PC-9 (cell line): Measurements from ENCODE around the gene CEP170. TPM values are rescaled to one million over a fixed set of nuclear protein-coding genes. Genes with fewer than 3 reads are reported as not detected.
"Not testable (repeated sequence)": the region's sequence is repeated elsewhere in the genome, so short reads cannot be mapped to it uniquely, and the experiment has no call there.

Experiments
- BruUV-seq: library from RNA; stranded (reverse); fragments of 400-500 nt; replicated peaks from 2 replicates; lab custom pipeline; 2021; lab: Mats Ljungman, UMichigan
- CTCF ChIA-PET: fragments of 300-600 bp; sonication (Branson Sonifier 250); formaldehyde crosslinking; loops from one replicate; lab custom pipeline; 2022; ENCODE audit warnings: antibody characterized with exemption; lab: Charles Lee
- POLR2A ChIA-PET: fragments of 300-600 bp; sonication (Branson Sonifier 250); formaldehyde crosslinking; loops from one replicate; lab custom pipeline; 2022; ENCODE audit warnings: antibody characterized with exemption; ENCODE audit not compliant: unreplicated experiment; lab: Charles Lee
- DNase-seq, 2 experiments: peaks; one replicate each; pipeline versions ENCODE4 v3.0.0 to v3.0.0-alpha.2; 2015 to 2022; ENCODE audit warnings: mixed read lengths in 1 of 2
- H2AFZ ChIP-seq: fragments of 200-600 bp; sonication (generic); 2 replicates; pipeline ENCODE4 v1.8.1; 2017; ENCODE audit warnings: antibody characterized with exemption
- H3F3A ChIP-seq: fragments of 200-600 bp; sonication (generic); 2 replicates; pipeline ENCODE4 v1.8.1; 2017; ENCODE audit warnings: antibody characterized with exemption, mild to moderate bottlenecking, low read depth; ENCODE audit not compliant: insufficient read depth
- H3K27ac ChIP-seq: fragments of 200-600 bp; sonication (generic); 2 replicates; pipeline ENCODE4 v1.6.1; 2016; ENCODE audit warnings: mixed run types
- H3K27me3 ChIP-seq: fragments of 200-600 bp; sonication (generic); 2 replicates; pipeline ENCODE4 v1.6.1; 2016; ENCODE audit warnings: low read depth, mixed run types; ENCODE audit not compliant: insufficient read depth
- H3K36me3 ChIP-seq: fragments of 200-600 bp; sonication (generic); 2 replicates; pipeline ENCODE4 v1.6.1; 2016; ENCODE audit warnings: low read depth, mixed run types
- H3K4me1 ChIP-seq: fragments of 200-600 bp; sonication (generic); replicated peaks from 2 replicates; pipeline ENCODE4 v1.6.1; 2016; ENCODE audit warnings: mixed run types; ENCODE audit not compliant: insufficient read depth
- H3K4me2 ChIP-seq: fragments of 200-600 bp; sonication (generic); 2 replicates; pipeline ENCODE4 v1.6.1; 2017; ENCODE audit warnings: mixed run types
- H3K4me3 ChIP-seq: fragments of 200-600 bp; sonication (generic); 2 replicates; pipeline ENCODE4 v1.6.1; 2016; ENCODE audit warnings: mixed run types
- H3K79me2 ChIP-seq: fragments of 200-600 bp; sonication (generic); 2 replicates; pipeline ENCODE4 v1.6.1; 2017; ENCODE audit warnings: low read depth, mixed run types
- H3K9me2 ChIP-seq: fragments of 200-600 bp; sonication (generic); 2 replicates; pipeline ENCODE4 v1.8.1; 2017; ENCODE audit warnings: mild to moderate bottlenecking; ENCODE audit not compliant: insufficient read depth
- H3K9me3 ChIP-seq: fragments of 200-600 bp; sonication (generic); 2 replicates; pipeline ENCODE4 v1.8.1; 2016; ENCODE audit warnings: low read depth; ENCODE audit not compliant: insufficient read depth
- H4K20me1 ChIP-seq: fragments of 200-600 bp; sonication (generic); 2 replicates; pipeline ENCODE4 v1.8.1; 2017; ENCODE audit not compliant: insufficient read depth
- CTCF ChIP-seq: fragments of 200-600 bp; sonication (generic); conservative IDR thresholded peaks from 2 replicates; pipeline ENCODE4 v1.6.1; 2017; ENCODE audit warnings: mixed run types, antibody characterized with exemption, mild to moderate bottlenecking, moderate library complexity
- EZH2 ChIP-seq: fragments of 200-600 bp; sonication (generic); IDR thresholded peaks from 2 replicates; pipeline ENCODE4 v1.8.0; 2017; ENCODE audit warnings: antibody characterized with exemption, low read depth
- intact Hi-C: fragments of 100-400 bp; cut with micrococcal nuclease; formaldehyde crosslinking; loops from one replicate; pipeline ENCODE4 v1.10.0; 2022; ENCODE audit not compliant: unreplicated experiment
- total RNA-seq: library from RNA; stranded (reverse); gene quantifications from 2 replicates; pipeline ENCODE4 v1.2.3, GENCODE V29; 2021

CEP170 gene
- total RNA-seq, 1 experiment from 2014 or later: 40.8 TPM

GRCh38 chr1:243218059-243218458, 37.0 kb downstream of the CEP170 start:
- Histone ChIP-seq H3K9me3 (no peaks in the 10 kb centered on the region), H3K4me2 (no peak overlapping the region), H3K4me3 (no peak overlapping the region), H2AFZ (no peak overlapping the region), H4K20me1 (no peaks in the 10 kb centered on the region; the same call in 1 of the 2 replicates), H3K4me1 (no peaks in the 10 kb centered on the region), H3K27me3 (no peaks in the 10 kb centered on the region), H3K27ac (no peak overlapping the region), H3K9me2 (no peaks in the 10 kb centered on the region), H3K36me3 (peaks cover 6% of the 10 kb centered on the region; the same call in 1 of the 2 replicates), H3F3A (no peaks in the 10 kb centered on the region), H3K79me2 (no peaks in the 10 kb centered on the region)
- ChIA-PET POLR2A (no interaction called here), CTCF (no interaction called here)
- TF ChIP-seq EZH2 (no peak), CTCF (no peak)
- intact Hi-C loops: no loop called here
- DNase-seq: no peak
- no TSS peak for BruUV-seq

DNA sequence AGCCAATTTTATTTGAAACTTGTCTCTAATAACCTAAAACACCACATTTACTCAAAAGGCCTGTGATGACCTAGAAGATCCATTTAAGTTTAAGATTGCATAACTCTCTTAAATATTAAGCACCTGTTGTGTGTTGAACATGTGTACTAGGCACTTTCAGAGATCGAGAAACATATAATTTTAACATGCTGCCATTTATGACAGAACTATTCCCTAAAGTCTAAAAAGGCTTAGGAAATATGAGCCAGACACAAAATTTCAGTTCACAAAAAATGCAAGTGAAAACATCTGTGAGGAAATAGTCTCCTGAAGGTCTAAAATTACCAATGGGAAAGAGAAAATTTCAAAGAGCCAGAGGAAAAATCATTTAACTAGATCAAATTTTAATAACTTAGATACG, 37.7 kb downstream of the CEP170 start:
- no peak for TF ChIP-seq EZH2
- no peak for TF ChIP-seq CTCF
- H3K4me2 ChIP-seq: no peak overlapping the region
- BruUV-seq: no TSS peak
- ChIA-PET POLR2A (no interaction called here), CTCF (no interaction called here)
- H3F3A ChIP-seq: no peaks in the 10 kb centered on the region
- H3K27me3 ChIP-seq: no peaks in the 10 kb centered on the region
- H3K4me3 ChIP-seq: no peak overlapping the region
- no peaks in the 10 kb centered on the region for H3K79me2 ChIP-seq
- no peaks in the 10 kb centered on the region for H3K4me1 ChIP-seq
- no peaks in the 10 kb centered on the region for H3K9me3 ChIP-seq
- H4K20me1 ChIP-seq: no peaks in the 10 kb centered on the region; the same call in 1 of the 2 replicates
- peaks cover 3% of the 10 kb centered on the region; the same call in 1 of the 2 replicates for H3K36me3 ChIP-seq
- H3K9me2 ChIP-seq: no peaks in the 10 kb centered on the region
- no peak overlapping the region for H3K27ac ChIP-seq
- no peak for DNase-seq
- H2AFZ ChIP-seq: no peak overlapping the region
- intact Hi-C loops: no loop called here

DNA sequence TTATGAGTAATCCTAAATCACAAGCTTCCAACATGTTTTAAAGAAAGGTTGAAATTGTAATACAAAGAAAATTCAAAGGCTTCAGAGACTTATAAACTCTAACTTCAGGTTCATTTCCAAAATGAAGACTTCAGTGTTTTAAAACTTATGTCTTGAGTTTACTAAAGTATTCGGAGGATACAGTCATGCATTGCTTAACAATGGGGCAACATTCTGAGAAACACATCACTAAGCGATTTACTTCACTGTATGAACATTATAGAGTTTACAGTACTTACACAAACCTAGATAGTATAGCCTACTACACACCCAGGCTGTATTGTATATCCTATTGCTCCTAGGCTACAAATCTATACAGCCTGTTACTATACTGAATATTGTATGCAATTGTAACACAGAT, 38.3 kb downstream of the CEP170 start:
- H3K36me3 ChIP-seq: no peaks in the 10 kb centered on the region
- no peak overlapping the region for H2AFZ ChIP-seq
- TF ChIP-seq EZH2: no peak
- TF ChIP-seq CTCF: no peak
- no peak for DNase-seq
- H3K27me3 ChIP-seq: no peaks in the 10 kb centered on the region
- no peak overlapping the region for H3K4me3 ChIP-seq
- no peaks in the 10 kb centered on the region for H3K4me1 ChIP-seq
- CTCF ChIA-PET: no interaction called here
- no peak overlapping the region for H3K27ac ChIP-seq
- no peaks in the 10 kb centered on the region for H3K9me2 ChIP-seq
- BruUV-seq: no TSS peak
- no peaks in the 10 kb centered on the region for H3F3A ChIP-seq
- no peaks in the 10 kb centered on the region; the same call in 1 of the 2 replicates for H3K9me3 ChIP-seq
- H3K4me2 ChIP-seq: no peak overlapping the region
- POLR2A ChIA-PET: no interaction called here
- no peaks in the 10 kb centered on the region; the same call in 1 of the 2 replicates for H4K20me1 ChIP-seq
- intact Hi-C loops: no loop called here
- no peaks in the 10 kb centered on the region for H3K79me2 ChIP-seq

DNA sequence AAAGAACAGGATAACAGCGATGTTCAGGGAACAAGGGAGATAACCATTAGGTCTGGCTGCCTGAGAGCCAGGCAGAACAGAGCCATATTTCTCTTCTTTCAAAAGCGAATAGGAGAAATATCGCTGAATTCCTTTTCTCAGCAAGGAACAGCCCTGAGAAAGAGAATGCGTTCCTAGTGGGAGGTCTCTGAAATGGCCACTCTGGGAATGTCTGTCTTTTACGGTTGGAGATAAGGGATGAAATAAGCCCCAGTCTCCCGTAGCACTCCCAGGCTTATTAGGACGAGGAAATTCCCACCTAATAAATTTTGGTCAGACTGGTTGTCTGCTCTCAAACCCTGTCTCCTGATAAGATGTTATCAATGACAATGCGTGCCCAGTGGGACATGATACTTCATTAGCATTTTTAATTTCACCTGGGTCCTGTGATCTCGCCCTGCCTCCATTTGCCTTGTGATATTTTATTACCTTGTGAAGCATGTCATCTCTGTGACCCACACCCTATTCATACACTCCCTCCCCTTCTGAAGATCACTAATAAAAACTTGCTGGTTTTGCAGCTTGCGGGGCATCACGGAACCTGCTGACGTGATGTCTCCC, 39.7 kb downstream of the CEP170 start:
- H3K4me1 ChIP-seq, H3K9me2 ChIP-seq, H3K4me2 ChIP-seq, DNase-seq, CTCF ChIA-PET, H4K20me1 ChIP-seq, H3K27ac ChIP-seq, H3K27me3 ChIP-seq, H3K36me3 ChIP-seq, H2AFZ ChIP-seq, BruUV-seq, H3K4me3 ChIP-seq, H3K9me3 ChIP-seq, intact Hi-C loops, POLR2A ChIA-PET, H3F3A ChIP-seq, H3K79me2 ChIP-seq: not testable (repeated sequence)
